Mononuclear cell (primary cell): ENCODE results near the gene FKBP8. TPM values are rescaled to one million over a fixed set of nuclear protein-coding genes. Genes with fewer than 3 reads are reported as not detected.
A peak's percentile ranks its signal among the peaks of the same experiment; 100 is the strongest.

Experiments used
- H3K27me3 ChIP-seq: 2 replicates; pipeline ENCODE4 v1.6.0; 2011; ENCODE audit warnings: low read length, control low read depth; ENCODE audit not compliant: insufficient read depth
- H3K4me1 ChIP-seq: 2 replicates; pipeline ENCODE4 v1.5.1; 2011; ENCODE audit warnings: mild to moderate bottlenecking, low read length, control low read depth; ENCODE audit not compliant: insufficient read depth
- H3K4me3 ChIP-seq: 2 replicates; pipeline ENCODE4 v1.5.1; 2011; ENCODE audit warnings: mild to moderate bottlenecking, low read length, moderate library complexity
- H3K9me3 ChIP-seq: 2 replicates; pipeline ENCODE4 v1.5.1; 2011; ENCODE audit warnings: low read depth, mild to moderate bottlenecking, control low read depth, low read length
- total RNA-seq: library from RNA; depleted of rRNA; stranded (reverse); fragments of >200 nt; gene quantifications from one replicate; pipeline ENCODE4 v1.2.3, GENCODE V29; 2012

Gene FKBP8
- total RNA-seq, 1 donor = 169 TPM

DNA sequence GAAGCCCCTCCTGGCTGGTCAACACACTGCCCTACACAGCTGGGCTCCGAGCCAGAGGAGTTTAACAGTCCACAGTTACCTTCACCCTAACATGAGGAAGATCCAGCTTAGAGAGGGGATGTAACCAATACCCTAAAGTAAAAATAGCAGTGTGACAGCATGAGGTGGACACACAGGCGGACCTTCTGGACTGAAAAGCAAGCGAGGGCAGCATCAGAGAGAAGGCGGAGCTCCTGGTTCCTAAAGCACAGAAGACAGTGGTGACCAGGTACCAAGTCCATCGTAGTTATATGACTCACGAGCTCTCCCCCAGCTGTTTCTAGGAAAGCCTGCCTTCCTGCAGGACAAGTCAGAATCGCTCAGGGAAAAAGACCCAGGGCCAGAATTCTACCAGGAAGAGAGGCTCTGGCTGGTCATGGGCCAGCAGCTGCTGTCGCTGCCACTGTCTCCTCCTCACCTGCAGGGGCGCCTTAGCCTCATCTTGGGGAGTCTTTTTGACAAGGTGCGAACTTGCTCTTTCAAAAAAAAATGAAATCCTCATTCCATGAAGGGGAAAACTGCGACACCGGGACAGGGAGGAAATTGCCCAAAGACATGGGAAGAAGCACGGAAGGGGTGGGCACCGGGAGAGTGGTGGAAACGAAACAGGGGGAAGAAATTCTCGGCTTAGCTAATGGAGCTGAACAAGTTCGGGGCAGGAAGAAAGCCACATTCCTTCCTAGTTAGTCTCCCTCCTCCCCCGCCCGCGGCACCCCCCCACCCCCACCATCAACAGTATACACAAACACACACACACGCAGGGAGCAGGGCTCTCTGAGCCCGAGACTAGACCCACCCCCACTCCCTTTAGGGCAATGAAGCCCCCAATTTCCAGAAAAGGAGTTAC, 23.2 kb downstream of the FKBP8 start:
- H3K27me3 ChIP-seq = no peaks in the 10 kb centered on the region
- H3K4me1 ChIP-seq = peaks cover 55% of the 10 kb centered on the region
- peak overlapping the region; percentile 97 for H3K4me3 ChIP-seq
- no peaks in the 10 kb centered on the region for H3K9me3 ChIP-seq

DNA sequence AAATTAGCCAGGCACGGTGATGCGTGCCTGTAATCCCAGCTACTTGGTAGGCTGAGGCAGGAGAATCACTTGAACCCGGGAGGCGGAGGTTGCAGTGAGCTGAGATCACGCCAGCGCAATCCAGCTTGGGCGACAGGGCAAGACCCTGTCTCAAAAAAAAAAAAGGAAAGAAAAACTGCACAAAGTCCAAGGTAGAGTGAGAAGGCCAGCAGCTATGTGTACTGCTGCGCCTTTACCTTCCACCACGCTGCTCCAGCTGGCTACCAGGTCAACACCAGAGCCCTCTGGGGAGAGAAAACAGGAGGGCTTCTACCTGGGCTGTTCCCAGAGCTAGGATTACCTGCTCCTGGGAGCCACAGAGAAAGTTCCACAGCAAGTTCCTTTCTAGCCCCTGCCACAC, 24.7 kb downstream of the FKBP8 start:
- H3K9me3 ChIP-seq = no peaks in the 10 kb centered on the region
- H3K27me3 ChIP-seq = no peaks in the 10 kb centered on the region
- H3K4me1 ChIP-seq = peaks cover 70% of the 10 kb centered on the region
- H3K4me3 ChIP-seq = no peak overlapping the region

- no peak overlapping the region for H3K4me3 ChIP-seq
- H3K9me3 ChIP-seq = no peaks in the 10 kb centered on the region
- peaks cover 73% of the 10 kb centered on the region for H3K4me1 ChIP-seq
- no peaks in the 10 kb centered on the region for H3K27me3 ChIP-seq
These were observed 25.8 kb downstream of the FKBP8 start for GRCh38 chr19:18517606-18518005.

DNA sequence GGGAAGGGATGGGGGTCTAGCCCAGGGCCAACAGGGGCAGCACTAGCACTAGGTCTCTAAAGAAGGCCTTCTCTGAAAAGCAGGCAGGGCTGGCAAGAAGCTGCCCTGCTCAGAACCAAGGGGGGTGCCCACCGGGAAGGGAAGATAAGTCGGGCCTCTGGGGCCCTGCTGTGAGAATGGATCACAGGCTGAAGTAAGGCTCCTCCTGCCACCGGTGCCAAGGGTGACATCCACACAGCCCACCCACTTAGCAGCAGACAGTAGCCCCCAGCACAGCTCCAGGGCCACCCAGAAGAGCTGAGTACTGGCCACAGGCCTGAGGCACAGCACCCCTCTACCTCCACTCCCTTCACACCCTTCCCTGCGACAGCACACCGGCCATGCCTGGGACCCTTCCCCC, 27.4 kb downstream of the FKBP8 start:
- no peak overlapping the region for H3K4me3 ChIP-seq
- H3K27me3 ChIP-seq = no peaks in the 10 kb centered on the region
- peaks cover 74% of the 10 kb centered on the region for H3K4me1 ChIP-seq
- no peaks in the 10 kb centered on the region for H3K9me3 ChIP-seq

DNA sequence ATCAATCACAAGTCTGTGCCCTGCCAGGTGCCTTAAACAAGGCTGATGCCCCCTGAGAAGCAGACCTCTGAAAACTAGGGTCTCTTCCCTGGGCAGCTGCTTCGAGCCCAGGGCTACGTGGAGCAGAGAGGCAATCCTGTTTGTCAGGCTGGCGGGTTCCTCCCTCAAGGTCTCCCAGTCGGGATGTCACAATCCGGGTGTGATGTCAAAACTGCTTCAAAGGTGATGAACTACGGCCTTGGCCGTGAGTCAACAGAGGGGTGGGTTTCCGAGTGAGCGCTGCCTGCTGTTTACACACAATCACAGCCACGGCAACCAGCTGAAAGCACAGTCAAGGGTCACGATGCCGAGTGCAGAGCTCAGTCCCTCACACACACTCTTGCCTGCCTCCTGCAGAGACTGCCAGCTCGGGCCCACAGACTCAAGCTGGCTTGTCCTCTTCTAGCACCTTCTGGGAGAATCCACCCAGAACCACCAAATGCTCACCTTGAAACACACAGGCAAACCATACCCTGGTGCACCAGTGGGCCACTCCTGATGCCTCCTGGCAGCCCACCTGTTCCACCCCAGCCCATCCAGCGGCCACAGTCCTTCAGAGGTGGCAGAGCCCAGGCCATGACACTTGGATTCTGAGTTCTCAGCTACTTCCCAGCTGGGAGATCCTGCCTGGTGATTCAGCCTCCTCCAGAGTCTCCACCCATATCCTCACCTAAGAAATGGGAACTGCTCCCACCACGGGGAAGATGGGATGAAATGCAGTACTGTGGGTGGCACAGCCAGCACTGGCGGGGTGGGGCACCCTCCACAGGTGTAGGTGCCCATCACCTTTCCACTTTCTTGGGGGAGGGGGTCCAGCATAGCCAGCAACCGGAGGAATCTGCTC, 28.3 kb downstream of the FKBP8 start:
- Histone ChIP-seq H3K4me1 (peaks cover 71% of the 10 kb centered on the region), H3K4me3 (no peak overlapping the region)

GRCh38 chr19:18513868-18514267, 29.5 kb downstream of the FKBP8 start:
- H3K4me3 ChIP-seq = no peak overlapping the region
- H3K9me3 ChIP-seq = no peaks in the 10 kb centered on the region
- H3K4me1 ChIP-seq = peaks cover 70% of the 10 kb centered on the region
- no peaks in the 10 kb centered on the region for H3K27me3 ChIP-seq

More for the DNA sequence above, 28.3 kb downstream of the FKBP8 start:
- no peaks in the 10 kb centered on the region for H3K27me3 ChIP-seq
- no peaks in the 10 kb centered on the region for H3K9me3 ChIP-seq

DNA sequence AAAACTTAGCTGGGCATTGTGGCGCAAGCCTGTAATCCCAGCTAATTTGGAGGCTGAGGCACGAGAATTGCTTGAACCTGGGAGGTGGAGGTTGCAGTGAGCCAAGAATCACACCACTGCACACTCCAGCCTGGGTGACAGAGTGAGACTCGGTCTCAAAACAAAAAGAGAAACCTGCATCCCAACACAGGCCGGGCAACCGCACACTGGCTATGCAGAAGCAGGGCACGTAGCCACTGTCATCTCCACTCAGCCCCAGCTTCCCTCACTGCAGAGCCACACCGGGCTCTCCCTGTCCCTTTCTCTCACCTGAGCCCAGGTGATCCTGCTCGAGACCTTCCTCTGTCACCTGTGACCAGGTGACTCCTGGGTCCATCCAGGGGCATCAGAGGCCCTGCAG, 33.2 kb downstream of the FKBP8 start:
- Histone ChIP-seq H3K4me1 (peaks cover 72% of the 10 kb centered on the region), H3K4me3 (no peak overlapping the region), H3K9me3 (no peaks in the 10 kb centered on the region), H3K27me3 (no peaks in the 10 kb centered on the region)

DNA sequence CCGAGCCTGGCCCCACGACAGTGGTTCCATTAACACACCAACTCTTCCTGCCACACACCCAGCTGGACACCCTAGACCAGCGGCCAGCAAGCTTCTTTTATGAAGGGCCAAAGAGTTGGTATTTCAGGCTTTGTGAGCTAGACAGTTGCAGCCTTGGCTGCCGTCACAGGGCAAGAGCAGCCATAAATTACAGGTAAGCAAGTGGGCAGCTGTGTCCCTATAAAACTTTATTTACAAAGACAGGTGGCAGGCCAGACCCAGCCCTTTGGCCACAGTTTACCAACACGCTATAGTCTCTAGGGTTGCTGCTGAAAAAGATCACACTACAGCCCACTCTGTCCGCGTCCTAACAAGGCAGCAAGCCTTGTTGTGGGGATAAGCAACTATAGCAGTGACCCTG, 34.8 kb downstream of the FKBP8 start:
- Histone ChIP-seq H3K4me1 (peaks cover 73% of the 10 kb centered on the region), H3K9me3 (no peaks in the 10 kb centered on the region), H3K27me3 (no peaks in the 10 kb centered on the region), H3K4me3 (no peak overlapping the region)

DNA sequence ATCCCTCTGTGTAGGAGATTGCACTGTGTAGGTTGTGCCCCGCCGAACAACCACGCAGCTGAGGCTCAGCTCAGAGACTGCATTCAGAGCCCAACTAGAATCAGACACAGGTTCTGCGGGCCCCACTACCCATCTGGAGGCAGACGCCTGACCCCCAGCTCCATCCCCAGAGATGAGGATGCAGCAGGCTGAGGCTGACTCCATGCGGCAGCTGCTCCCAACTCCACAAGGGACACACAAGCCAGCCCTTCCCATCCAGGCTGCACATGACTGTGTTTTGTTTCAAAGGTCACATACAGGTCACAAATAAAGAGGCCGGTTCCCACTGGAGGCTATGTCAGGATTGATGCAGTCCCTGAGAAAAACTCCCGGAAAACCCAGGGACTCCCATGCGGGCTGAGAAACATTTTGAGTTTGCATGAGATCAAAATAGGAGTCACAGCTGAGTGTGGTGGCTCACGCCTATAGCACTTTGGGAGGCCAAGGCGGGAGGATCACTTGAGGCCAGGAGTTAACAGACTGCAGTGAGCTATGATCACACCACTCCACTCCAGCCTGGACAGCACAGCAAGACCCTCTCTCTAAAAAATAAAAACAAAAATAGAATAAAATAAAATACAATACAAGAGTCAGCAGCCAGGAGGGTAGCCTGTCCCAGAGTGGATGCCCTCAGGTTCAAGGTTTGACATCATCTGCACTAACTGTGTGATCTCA, 35.5 kb downstream of the FKBP8 start:
- H3K4me1 ChIP-seq = peaks cover 76% of the 10 kb centered on the region
- no peaks in the 10 kb centered on the region for H3K27me3 ChIP-seq
- no peaks in the 10 kb centered on the region for H3K9me3 ChIP-seq
- no peak overlapping the region for H3K4me3 ChIP-seq

- no peaks in the 10 kb centered on the region for H3K27me3 ChIP-seq
- H3K4me1 ChIP-seq = peaks cover 77% of the 10 kb centered on the region
- H3K4me3 ChIP-seq = no peak overlapping the region
These were observed 36.2 kb downstream of the FKBP8 start for GRCh38 chr19:18507021-18507726.

GRCh38 chr19:18506101-18506930, 37.1 kb downstream of the FKBP8 start:
- Histone ChIP-seq H3K4me1 (peaks cover 86% of the 10 kb centered on the region), H3K27me3 (no peaks in the 10 kb centered on the region), H3K9me3 (no peaks in the 10 kb centered on the region), H3K4me3 (no peak overlapping the region)

More at GRCh38 chr19:18507021-18507726, 36.2 kb downstream of the FKBP8 start:
- H3K9me3 ChIP-seq = no peaks in the 10 kb centered on the region

- H3K27me3 ChIP-seq = no peaks in the 10 kb centered on the region
- H3K9me3 ChIP-seq = no peaks in the 10 kb centered on the region
- no peak overlapping the region for H3K4me3 ChIP-seq
- H3K4me1 ChIP-seq = peaks cover 98% of the 10 kb centered on the region
These were observed 38.3 kb downstream of the FKBP8 start for GRCh38 chr19:18504886-18505610.
